Astrocyte of the spinal cord (primary cell): ENCODE measurements around the gene FOXO6.

ENCODE experiments used
- DNase-seq: peaks from one replicate; pipeline ENCODE4 v3.0.0; 2011; ENCODE audit warnings: low read depth, low spot score
- H3K4me3 ChIP-seq: 2 replicates; pipeline ENCODE4 v1.5.1; 2011; ENCODE audit warnings: low read depth, mild to moderate bottlenecking, low read length, moderate library complexity
- in situ Hi-C: cut with HindIII; loops from 2 replicates; pipeline ENCODE4 v1.10.0; 2017; ENCODE audit warnings: low sequenced_read_pairs
- TF ChIP-seq, protein P1 (sequence below): IDR thresholded peaks from 2 replicates; pipeline ENCODE4 v1.5.1; 2012; ENCODE audit warnings: low read depth, mild to moderate bottlenecking, low read length, inconsistent platforms

Gene FOXO6

DNA sequence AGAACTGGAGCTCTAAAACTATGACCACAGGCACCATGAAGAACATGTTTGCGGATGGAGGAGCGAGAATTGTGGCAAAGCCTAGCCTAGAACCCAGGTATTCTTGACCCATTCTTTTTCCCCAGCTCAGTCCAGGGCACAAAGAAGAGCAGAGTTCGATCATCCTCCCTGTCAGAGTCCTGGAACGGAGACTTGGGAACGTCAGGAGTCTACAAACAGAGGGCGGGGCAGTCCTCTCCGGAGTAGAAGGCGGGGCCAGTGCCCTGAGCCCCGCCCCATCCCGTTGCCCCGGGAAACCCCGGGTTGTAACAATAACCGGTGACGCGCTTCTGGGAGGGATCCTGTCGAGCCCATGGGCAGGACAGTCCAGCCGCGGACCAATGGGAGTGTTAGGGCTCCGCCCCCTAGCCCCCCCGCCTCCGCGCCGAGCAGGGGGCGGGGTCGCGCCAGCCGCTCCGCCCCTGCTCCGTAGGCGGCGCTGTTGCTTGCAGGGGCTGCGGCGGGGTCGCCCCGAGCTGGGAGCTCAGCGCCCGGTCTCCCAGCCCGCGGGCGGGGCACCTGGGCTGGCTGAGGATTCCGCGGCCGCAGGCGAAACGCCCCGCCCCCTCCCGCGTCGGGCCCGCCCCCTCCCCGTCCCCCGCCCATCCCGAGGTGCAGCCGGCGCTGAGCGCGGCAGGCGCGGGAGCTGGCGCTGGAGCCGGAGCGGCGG, at the start of gene FOXO6:
Gene FOXO6 (plus strand): TSS at position 649 of the 709 bp plus-strand sequence.
- TF ChIP-seq, protein P1, sequence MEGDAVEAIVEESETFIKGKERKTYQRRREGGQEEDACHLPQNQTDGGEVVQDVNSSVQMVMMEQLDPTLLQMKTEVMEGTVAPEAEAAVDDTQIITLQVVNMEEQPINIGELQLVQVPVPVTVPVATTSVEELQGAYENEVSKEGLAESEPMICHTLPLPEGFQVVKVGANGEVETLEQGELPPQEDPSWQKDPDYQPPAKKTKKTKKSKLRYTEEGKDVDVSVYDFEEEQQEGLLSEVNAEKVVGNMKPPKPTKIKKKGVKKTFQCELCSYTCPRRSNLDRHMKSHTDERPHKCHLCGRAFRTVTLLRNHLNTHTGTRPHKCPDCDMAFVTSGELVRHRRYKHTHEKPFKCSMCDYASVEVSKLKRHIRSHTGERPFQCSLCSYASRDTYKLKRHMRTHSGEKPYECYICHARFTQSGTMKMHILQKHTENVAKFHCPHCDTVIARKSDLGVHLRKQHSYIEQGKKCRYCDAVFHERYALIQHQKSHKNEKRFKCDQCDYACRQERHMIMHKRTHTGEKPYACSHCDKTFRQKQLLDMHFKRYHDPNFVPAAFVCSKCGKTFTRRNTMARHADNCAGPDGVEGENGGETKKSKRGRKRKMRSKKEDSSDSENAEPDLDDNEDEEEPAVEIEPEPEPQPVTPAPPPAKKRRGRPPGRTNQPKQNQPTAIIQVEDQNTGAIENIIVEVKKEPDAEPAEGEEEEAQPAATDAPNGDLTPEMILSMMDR: peak; percentile 32
- peak; percentile 97 for DNase-seq
- in situ Hi-C loops: no loop called here
- H3K4me3 ChIP-seq: peak within 1 kb of the TSS; percentile 20

DNA sequence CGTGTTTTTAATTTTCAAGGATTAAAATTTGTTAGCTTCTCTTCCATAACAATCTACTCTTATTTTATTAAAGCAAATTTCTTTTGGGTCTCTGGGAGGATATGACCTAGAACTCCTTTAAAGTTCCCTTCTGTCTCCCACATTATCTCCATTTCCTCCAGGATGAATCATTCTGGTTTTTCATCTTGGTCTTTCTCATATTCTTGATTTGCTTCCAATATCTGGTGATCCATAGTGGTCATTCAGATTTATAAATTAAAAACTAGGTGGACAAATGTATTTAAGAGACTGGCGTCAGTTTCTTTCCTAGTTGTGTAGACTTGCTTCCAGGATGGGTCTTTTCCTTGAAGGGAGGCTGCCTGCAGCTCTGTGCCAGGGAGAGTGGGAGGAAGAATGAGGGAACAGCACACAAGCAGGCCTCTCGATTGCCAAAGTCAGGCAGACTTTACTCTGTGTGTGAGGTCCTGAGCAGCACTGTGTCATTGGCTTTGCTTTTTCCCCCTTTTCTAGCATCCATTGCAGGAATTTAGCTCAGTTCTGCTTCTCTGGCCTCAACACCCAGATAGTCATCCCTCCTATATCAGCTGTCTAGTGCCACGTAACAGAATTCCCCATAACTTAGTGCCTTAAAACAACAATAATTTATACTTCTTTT, 48.1 kb upstream of the FOXO6 start:
- no peak overlapping the region for H3K4me3 ChIP-seq
- no peak for DNase-seq
- TF ChIP-seq, protein P1: no peak
- in situ Hi-C loops: no loop called here

DNA sequence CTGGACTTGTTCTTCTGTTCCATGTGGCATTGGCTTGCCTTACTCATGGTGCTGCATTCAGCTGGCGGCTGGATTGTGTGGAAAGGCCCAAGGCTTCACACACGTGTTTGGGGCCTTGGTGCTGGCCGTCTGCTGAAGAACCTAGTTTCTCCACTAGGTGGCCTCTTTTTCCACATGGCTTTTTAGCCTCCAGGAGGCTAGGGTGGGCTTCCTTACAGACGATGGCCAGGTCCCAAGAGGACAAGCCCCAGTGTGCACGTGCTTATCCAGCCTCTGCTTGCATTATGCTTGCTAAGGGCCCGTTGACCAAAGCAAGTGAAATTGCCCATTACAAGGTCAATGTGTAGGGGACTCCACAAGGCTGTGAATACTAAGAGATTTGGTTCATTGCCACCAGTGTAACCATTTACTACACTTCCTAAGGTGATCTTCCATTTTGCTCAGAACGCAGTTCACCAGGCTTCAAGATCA, 47.5 kb upstream of the FOXO6 start:
- peak; percentile 3 for DNase-seq
- TF ChIP-seq, protein P1: peak; percentile 58
- in situ Hi-C loops: no loop called here
- no peak overlapping the region for H3K4me3 ChIP-seq

DNA sequence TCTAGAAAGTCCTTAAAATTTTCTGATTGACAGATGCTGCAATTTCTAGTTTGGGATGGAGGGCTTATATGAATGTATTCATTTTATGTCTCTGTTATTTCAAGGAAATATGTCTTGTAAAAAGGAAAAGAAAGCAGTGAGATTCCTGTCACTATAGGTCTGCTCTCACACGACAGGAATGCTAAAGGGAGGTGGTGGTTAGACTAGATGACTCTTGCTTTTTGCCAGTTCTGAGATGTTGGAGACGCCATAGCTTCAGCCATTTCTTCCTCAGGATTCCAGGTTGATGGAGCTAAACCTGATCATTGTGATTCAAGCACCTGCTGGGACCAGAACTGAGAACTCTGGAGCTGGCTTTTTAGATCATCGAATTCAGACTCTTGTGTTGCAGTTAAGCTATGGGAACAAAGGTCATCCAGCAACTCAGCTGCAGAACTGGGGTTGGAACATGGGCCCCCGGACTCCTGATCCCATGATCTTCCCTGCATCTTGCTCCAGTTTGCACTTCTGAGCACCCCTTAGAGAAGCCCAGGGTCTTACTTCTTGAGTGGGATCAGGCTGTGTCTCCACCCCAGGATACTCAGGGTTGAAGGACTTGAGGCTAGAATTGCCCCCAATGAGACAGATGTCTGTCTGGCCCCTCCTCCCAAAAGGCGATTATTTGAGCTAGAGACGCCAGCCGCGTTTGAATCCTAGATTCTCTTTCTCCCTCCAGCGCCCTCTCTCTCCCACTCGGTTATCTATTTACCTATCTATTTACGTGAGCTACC, 46.7 kb upstream of the FOXO6 start:
- in situ Hi-C loops: no loop called here
- DNase-seq: no peak
- TF ChIP-seq, protein P1: no peak
- no peak overlapping the region for H3K4me3 ChIP-seq

DNA sequence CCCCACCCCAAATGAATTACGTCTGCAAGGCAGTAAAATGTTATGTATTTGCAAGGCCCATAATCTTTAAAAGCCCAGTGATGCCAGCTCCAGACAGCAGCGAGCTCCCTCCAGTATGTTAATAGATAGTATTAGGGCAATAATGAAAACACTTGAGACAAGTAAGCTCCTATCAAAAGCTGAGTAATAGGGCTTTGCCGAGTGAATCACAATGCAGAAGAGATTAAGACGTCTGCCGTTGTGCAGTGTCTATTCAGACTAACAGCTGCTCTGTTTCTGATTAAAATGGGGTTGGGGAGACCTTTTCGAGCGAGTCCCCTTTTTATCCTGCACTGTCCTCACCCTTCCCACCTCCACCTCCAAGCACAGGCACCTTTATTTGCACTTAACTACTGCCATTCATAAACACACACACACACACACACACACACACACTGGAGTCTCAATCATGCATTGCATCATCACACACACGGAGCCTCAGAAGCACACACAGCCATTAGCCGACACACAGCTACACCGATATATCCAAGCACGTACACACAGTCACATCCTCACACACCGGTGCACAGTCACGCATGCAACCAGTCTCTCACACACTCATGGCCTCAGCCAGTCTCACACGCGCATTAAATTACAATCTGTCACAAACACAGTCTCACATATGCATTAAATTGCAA, 46.0 kb upstream of the FOXO6 start:
- H3K4me3 ChIP-seq: no peak overlapping the region
- in situ Hi-C loops: no loop called here
- DNase-seq: no peak
- TF ChIP-seq, protein P1: no peak

DNA sequence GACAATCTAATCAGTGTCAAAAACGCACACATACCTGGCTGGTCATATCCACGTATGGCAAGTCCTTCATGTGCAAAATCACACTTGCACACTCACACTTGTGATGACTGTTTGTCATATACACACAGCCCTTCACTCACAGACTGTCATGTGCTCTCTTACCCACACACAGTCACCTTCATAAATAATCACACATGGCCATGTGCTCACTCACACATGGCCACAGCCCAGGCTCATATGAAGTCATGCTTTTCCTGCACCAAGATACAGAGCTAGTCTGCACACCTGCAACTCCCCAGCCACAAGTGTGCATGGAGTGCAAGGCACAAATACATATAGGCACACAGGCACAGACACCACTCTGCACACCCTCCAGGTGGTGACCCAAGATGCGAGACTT, 45.4 kb upstream of the FOXO6 start:
- H3K4me3 ChIP-seq: no peak overlapping the region
- TF ChIP-seq, protein P1: no peak
- no peak for DNase-seq
- in situ Hi-C loops: no loop called here
